GM12878 (cell line): Measurements from ENCODE around the gene MAP2K7. TPM values are rescaled to one million over a fixed set of nuclear protein-coding genes. Genes with fewer than 3 reads are reported as not detected.

Source experiments
- ATAC-seq: fragments of 200-7000 bp; cut with Tn5 transposase; 3 replicates; pipeline ENCODE4 v1.9.1; 2020; ENCODE audit warnings: mild to moderate bottlenecking, moderate library complexity
- BruUV-seq: library from RNA; stranded (reverse); fragments of 400-500 nt; replicated peaks from 2 replicates; lab custom pipeline; 2021; lab: Mats Ljungman, UMichigan
- CTCF ChIA-PET: fragments of 300-600 bp; sonication (Branson Sonifier 250); formaldehyde crosslinking; extraction: SDS; loops from one replicate; lab custom pipeline; 2021; ENCODE audit warnings: inconsistent platforms; lab: Yijun Ruan, JAX
- POLR2A ChIA-PET: fragments of 350-600 bp; formaldehyde crosslinking; extraction: SDS; loops from one replicate; lab custom pipeline; 2021; ENCODE audit warnings: inconsistent platforms; lab: Charles Lee
- RAD21 ChIA-PET: fragments of 300-600 bp; sonication (Branson Sonifier 250); formaldehyde crosslinking; loops from one replicate; lab custom pipeline; 2023; ENCODE audit warnings: antibody characterized with exemption; ENCODE audit not compliant: unreplicated experiment; lab: Charles Lee
- SMC1A ChIA-PET: fragments of 300-600 bp; sonication (Branson Sonifier 250); formaldehyde crosslinking; loops from one replicate; lab custom pipeline; 2023; ENCODE audit not compliant: unreplicated experiment, uncharacterized antibody; lab: Charles Lee
- DNase-seq: peaks from one replicate; pipeline ENCODE4 v3.0.0-alpha.2; 2011; ENCODE audit warnings: low read depth, low spot score
- FAIRE-seq: peaks from 3 replicates; lab custom pipeline; 2011; peaks lifted over from hg19 to GRCh38; lab: Jason Lieb, UNC
- H2AFZ ChIP-seq: 2 replicates; pipeline ENCODE4 v1.6.0; 2011; ENCODE audit warnings: low read depth, low read length, control low read depth; ENCODE audit not compliant: control insufficient read depth
- H3K27ac ChIP-seq: 2 replicates; pipeline ENCODE4 v1.5.1; 2011; ENCODE audit warnings: control low read depth; ENCODE audit not compliant: control insufficient read depth, insufficient read depth
- H3K27me3 ChIP-seq, 2 experiments: replicated peaks in 1 of 2; 2 replicates each; pipeline versions ENCODE4 v1.6.0 to v1.6.1; 2011; ENCODE audit warnings: low read length in 1 of 2; ENCODE audit not compliant: control insufficient read depth in 2 of 2, insufficient read depth in 2 of 2
- H3K36me3 ChIP-seq, 2 experiments: 2 replicates each; pipeline ENCODE4 v1.5.1; 2011; ENCODE audit warnings: low read length in 1 of 2; ENCODE audit not compliant: control insufficient read depth in 2 of 2, insufficient read depth in 2 of 2
- H3K4me1 ChIP-seq: 2 replicates; pipeline ENCODE4 v1.6.1; 2011; ENCODE audit warnings: mild to moderate bottlenecking, low read length, moderate library complexity, mixed read lengths; ENCODE audit not compliant: control insufficient read depth, insufficient read depth
- H3K4me2 ChIP-seq: 2 replicates; pipeline ENCODE4 v1.6.0; 2011; ENCODE audit warnings: control low read depth; ENCODE audit not compliant: control insufficient read depth, insufficient read depth
- H3K4me3 ChIP-seq: fragments of 200-600 bp; sonication (generic); 2 replicates; pipeline ENCODE4 v1.5.1; 2016
- H3K79me2 ChIP-seq: 2 replicates; pipeline ENCODE4 v1.6.0; 2011; ENCODE audit warnings: low read length; ENCODE audit not compliant: control insufficient read depth, insufficient read depth
- H3K9ac ChIP-seq: 2 replicates; pipeline ENCODE4 v1.8.0; 2011; ENCODE audit warnings: low read length, control low read depth, mixed read lengths; ENCODE audit not compliant: control insufficient read depth, insufficient read depth
- H3K9me3 ChIP-seq: replicated peaks from 3 replicates; pipeline ENCODE4 v1.5.1; 2011; ENCODE audit warnings: mild to moderate bottlenecking, low read length; ENCODE audit not compliant: control insufficient read depth, insufficient read depth
- H4K20me1 ChIP-seq: 2 replicates; pipeline ENCODE4 v1.6.0; 2011; ENCODE audit not compliant: control insufficient read depth, insufficient read depth
- CREM ChIP-seq: IDR thresholded peaks from 2 replicates; pipeline ENCODE4 v1.6.1; 2014; ENCODE audit warnings: antibody characterized with exemption, low read depth
- ESRRA ChIP-seq: IDR thresholded peaks from 2 replicates; pipeline ENCODE4 v1.6.1; 2012; ENCODE audit warnings: mild to moderate bottlenecking, low read length, improper control_type of control experiment
- HDGF ChIP-seq: fragments of 450-650 bp; IDR thresholded peaks from 2 replicates; pipeline ENCODE4 v1.6.1; 2016; ENCODE audit warnings: antibody characterized with exemption
- SP1 ChIP-seq: IDR thresholded peaks from one replicate; pipeline ENCODE4 v1.6.1; 2011; ENCODE audit warnings: low read depth, low read length
- WGBS: methylation state at CpG from one replicate; pipeline ENCODE4 v1.1.6; 2016; ENCODE audit warnings: low lambda C conversion rate; ENCODE audit not compliant: insufficient replicate concordance, insufficient coverage; ENCODE audit errors: missing lambda C conversion rate; 5-methylcytosine and 5-hydroxymethylcytosine counted together
- in situ Hi-C: fragments of 300-500 bp; cut with MboI; formaldehyde crosslinking; loops from 9 replicates; pipeline ENCODE4 v1.14.3; 2018; ENCODE audit warnings: mixed read lengths
- intact Hi-C: fragments of 100-400 bp; cut with micrococcal nuclease; formaldehyde crosslinking; loops from one replicate; pipeline ENCODE4 v1.14.2; 2022; ENCODE audit not compliant: unreplicated experiment
- polyA plus RNA-seq, 11 experiments: library from polyadenylated mRNA; depleted of rRNA in 4 of 11; unstranded in 6 of 11; stranded (reverse) in 5 of 11; fragments of >200 nt; fragmentation: Nextera tagmentation in 4 of 11; fragmentation: Illumina TruSeq in 1 of 11; extraction: Ambion mirVana in 4 of 11; extraction: Trizol in 1 of 11; gene quantifications; 1 replicate in 1 of 11; 2 replicates in 10 of 11; pipeline versions ENCODE4 v1.2.1 to v1.2.3, GENCODE V29; 2011 to 2016; ENCODE audit warnings: inconsistent platforms in 2 of 11, missing spikeins in 2 of 11, low read depth in 1 of 11
- total RNA-seq, 4 experiments: library from RNA; depleted of rRNA in 3 of 4; stranded (reverse); fragments of >200 nt in 3 of 4; fragmentation: Illumina TruSeq in 1 of 4; extraction: Trizol in 1 of 4; gene quantifications; 2 replicates each; pipeline versions ENCODE4 v1.2.1 to v1.2.3, GENCODE V29; 2013 to 2021

MAP2K7 gene
- total and polyA plus RNA-seq, 10 of the 15 experiments (the other 5 are each of a cell fraction or from before 2014, with no cell fraction given) = 0.34 to 32.2 (median 6.7) TPM

- BruUV-seq = no TSS peak
- intact Hi-C loops = loop anchor here (2.0 kb wide), 1 partner anchor 33 kb away; the partner anchor contains the start of gene MAP2K7
- WGBS = 19% methylated on average over 16 of the region's 30 CpGs
- H3K79me2 ChIP-seq = no peaks in the 10 kb centered on the region
- H3K4me3 ChIP-seq = peak overlapping the region; percentile 48; the same call in 1 of the 2 replicates
- ATAC-seq (no peak), FAIRE-seq (no peak), DNase-seq (no peak)
- no peak overlapping the region for H3K27ac ChIP-seq
- SMC1A ChIA-PET = interaction anchor here (1.1 kb wide), 1 partner anchor 189 kb away, joined by 3 read pairs; the partner anchor contains the start of gene TRAPPC5
- H3K4me2 ChIP-seq = peak overlapping the region; percentile 95
- POLR2A ChIA-PET = interaction anchor here (1.1 to 1.8 kb wide), 2 partner anchors 20 to 51 kb away, joined by 4 to 5 read pairs; partner anchors contain the start of gene SNAPC2
- no peak overlapping the region for H3K9ac ChIP-seq
- H2AFZ ChIP-seq = peak overlapping the region; percentile 88
- no peaks in the 10 kb centered on the region; the same call in 2 of the 3 replicates for H3K9me3 ChIP-seq
- no peaks in the 10 kb centered on the region for H4K20me1 ChIP-seq
- RAD21 ChIA-PET = interaction anchor here (0.6 to 1.7 kb wide), 3 partner anchors 34 to 189 kb away, joined by 3 to 8 read pairs (median 3); partner anchors contain the start of genes MAP2K7, SNAPC2 and TRAPPC5
- in situ Hi-C loops = no loop called here
- peaks cover 12% of the 10 kb centered on the region; the same call in 1 of the 2 replicates for H3K4me1 ChIP-seq
- no peaks in the 10 kb centered on the region for H3K36me3 ChIP-seq
- CTCF ChIA-PET = interaction anchor here (0.6 to 2.0 kb wide), 16 partner anchors 11 to 481 kb away, joined by 3 to 19 read pairs (median 4); partner anchors contain the start of genes FCER2, MAP2K7, PET100 and SNAPC2
- peak; percentile 10 for TF ChIP-seq SP1
- TF ChIP-seq CREM = no peak
- peaks cover 3% of the 10 kb centered on the region in 2 experiments; a peak in 3 of 4 replicates for H3K27me3 ChIP-seq
These were observed 33.7 kb upstream of the MAP2K7 start for GRCh38 chr19:7869910-7870511.

GRCh38 chr19:7870571-7871436 is 32.9 kb upstream of the MAP2K7 start:
- TF ChIP-seq HDGF = peak; percentile 46; the same call in 1 of the 2 replicates
- no peak for TF ChIP-seq ESRRA
- ChIA-PET SMC1A (no interaction called here), RAD21 (no interaction called here), CTCF (interaction anchor here (0.6 kb wide), 1 partner anchor 381 kb away, joined by 3 read pairs; no protein-coding TSS in a partner anchor), POLR2A (no interaction called here)
- ATAC-seq (peak; percentile 12), FAIRE-seq (peak; percentile 62), DNase-seq (no peak)
- Histone ChIP-seq H3K27me3 (peaks cover 3% of the 10 kb centered on the region in 2 experiments; a peak in 3 of 4 replicates), H4K20me1 (no peaks in the 10 kb centered on the region), H3K36me3 (no peaks in the 10 kb centered on the region), H3K9ac (no peak overlapping the region), H3K9me3 (no peaks in the 10 kb centered on the region; the same call in 2 of the 3 replicates), H2AFZ (no peak overlapping the region), H3K27ac (no peak overlapping the region), H3K4me2 (no peak overlapping the region), H3K4me3 (no peak overlapping the region), H3K79me2 (no peaks in the 10 kb centered on the region), H3K4me1 (peaks cover 12% of the 10 kb centered on the region; the same call in 1 of the 2 replicates)
- no TSS peak for BruUV-seq
- WGBS = 16% methylated on average over 10 of the region's 11 CpGs
- in situ Hi-C loops (no loop called here), intact Hi-C loops (no loop called here)
